Kidney epithelial cell (primary cell): ENCODE data around the gene BCL11B. TPM values are rescaled to one million over a fixed set of nuclear protein-coding genes. Genes with fewer than 3 reads are reported as not detected.

Source experiments
- DNase-seq: peaks from one replicate; pipeline ENCODE4 v3.0.0-alpha.2; 2010; ENCODE audit warnings: low read depth
- H3K27me3 ChIP-seq: 2 replicates; pipeline ENCODE4 v1.6.0; 2011; ENCODE audit warnings: low read length; ENCODE audit not compliant: control insufficient read depth, insufficient read depth
- H3K36me3 ChIP-seq: 2 replicates; pipeline ENCODE4 v1.5.1; 2011; ENCODE audit warnings: low read length; ENCODE audit not compliant: control insufficient read depth, insufficient read depth
- H3K4me3 ChIP-seq: 2 replicates; pipeline ENCODE4 v1.5.1; 2011; ENCODE audit warnings: low read depth, mild to moderate bottlenecking, control low read depth, low read length
- total RNA-seq: library from RNA; depleted of rRNA; stranded (reverse); fragments of >200 nt; gene quantifications from 2 replicates; pipeline ENCODE4 v1.2.3, GENCODE V29; 2015
- TF ChIP-seq, protein P1 (sequence below): IDR thresholded peaks from 2 replicates; pipeline ENCODE4 v1.5.1; 2011; ENCODE audit warnings: mild to moderate bottlenecking, moderate library complexity, low read length, control low read depth, inconsistent platforms; ENCODE audit not compliant: insufficient read depth, poor library complexity, severe bottlenecking

BCL11B gene
- total RNA-seq, 1 donor from 2014 or later: 2.3 TPM

DNA sequence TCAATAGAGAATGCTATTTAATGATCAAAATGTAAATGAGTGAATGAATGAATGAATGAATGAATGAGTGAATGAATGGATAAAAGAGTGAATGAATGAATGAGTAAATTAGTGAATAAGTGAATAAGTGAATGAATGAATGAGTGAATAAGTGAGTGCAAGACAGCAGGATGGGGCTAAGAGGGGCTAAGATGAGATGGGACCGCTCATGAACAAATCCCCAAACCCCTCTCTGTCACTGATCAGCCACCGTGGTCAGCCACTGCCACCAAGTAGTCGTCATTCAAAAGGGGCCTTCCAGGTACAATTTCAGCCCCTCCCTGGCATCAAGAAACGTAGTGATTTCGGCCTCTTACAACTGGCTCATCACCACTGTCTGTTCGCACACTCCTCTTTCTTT is 79.2 kb downstream of the BCL11B start:
- no peak overlapping the region for H3K4me3 ChIP-seq
- TF ChIP-seq, protein P1, sequence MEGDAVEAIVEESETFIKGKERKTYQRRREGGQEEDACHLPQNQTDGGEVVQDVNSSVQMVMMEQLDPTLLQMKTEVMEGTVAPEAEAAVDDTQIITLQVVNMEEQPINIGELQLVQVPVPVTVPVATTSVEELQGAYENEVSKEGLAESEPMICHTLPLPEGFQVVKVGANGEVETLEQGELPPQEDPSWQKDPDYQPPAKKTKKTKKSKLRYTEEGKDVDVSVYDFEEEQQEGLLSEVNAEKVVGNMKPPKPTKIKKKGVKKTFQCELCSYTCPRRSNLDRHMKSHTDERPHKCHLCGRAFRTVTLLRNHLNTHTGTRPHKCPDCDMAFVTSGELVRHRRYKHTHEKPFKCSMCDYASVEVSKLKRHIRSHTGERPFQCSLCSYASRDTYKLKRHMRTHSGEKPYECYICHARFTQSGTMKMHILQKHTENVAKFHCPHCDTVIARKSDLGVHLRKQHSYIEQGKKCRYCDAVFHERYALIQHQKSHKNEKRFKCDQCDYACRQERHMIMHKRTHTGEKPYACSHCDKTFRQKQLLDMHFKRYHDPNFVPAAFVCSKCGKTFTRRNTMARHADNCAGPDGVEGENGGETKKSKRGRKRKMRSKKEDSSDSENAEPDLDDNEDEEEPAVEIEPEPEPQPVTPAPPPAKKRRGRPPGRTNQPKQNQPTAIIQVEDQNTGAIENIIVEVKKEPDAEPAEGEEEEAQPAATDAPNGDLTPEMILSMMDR: no peak
- peaks cover 5% of the 10 kb centered on the region for H3K27me3 ChIP-seq
- no peak for DNase-seq
- no peaks in the 10 kb centered on the region for H3K36me3 ChIP-seq

DNA sequence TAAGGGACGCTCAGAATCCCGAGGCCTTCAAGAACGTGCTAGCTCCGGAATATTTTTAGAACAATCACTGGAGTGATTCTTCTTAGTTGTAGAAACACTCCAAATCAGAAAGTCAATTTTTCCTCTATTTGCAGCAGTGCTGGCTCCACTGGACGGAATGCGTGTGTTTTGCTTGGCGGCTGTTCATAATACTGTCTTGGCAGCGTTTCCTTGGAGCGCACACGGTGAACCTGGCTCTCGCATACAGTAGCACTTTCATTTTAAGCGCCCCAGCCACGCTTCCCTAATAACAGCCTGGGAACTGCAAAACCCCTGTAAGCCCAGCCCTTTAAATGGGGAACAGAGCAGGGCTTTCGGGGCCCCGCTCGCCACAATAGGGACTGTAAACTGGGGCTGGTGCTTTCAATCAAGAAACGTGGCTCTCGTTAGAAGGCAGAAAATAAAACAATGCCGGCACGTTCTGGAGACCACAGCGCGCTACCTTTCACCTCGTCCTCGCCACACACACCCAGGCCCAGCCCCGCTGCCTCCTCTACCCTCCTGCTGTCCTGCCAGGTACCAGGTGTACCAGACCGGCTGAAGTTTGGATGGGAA is 79.9 kb downstream of the BCL11B start:
- DNase-seq: peak; percentile 10
- H3K27me3 ChIP-seq: peaks cover 5% of the 10 kb centered on the region
- no peak overlapping the region for H3K4me3 ChIP-seq
- no peaks in the 10 kb centered on the region for H3K36me3 ChIP-seq
- TF ChIP-seq, protein P1: no peak

DNA sequence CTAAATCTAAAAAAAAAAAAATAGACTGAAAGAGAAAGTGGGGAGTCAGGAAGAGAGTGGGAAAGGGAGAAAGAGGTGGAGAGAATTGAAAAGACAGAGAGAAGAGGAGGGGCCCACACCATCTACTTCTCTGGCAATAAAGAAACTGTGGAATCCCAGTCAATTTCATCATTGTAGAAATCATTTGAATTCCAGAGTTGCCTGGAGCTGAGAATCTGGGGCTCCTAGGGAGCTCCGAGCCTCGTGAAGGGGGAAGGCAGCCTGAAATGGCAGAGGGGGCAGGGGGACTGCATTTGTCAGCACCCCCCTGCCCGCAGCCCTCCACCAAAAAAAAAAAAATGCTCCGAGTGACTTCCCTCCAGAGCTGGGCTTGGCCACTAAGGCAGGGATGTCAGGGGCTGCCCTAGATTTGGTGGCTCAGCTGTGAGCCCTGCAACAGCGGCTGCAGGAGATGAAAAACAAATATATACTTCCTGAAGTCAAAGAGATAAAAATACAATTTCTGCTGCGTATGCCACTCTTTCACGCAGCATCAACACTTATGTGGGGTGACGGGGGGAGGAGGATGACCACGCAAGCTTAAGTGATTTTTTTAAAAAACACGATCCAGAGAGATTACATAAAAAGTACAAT is 80.5 kb downstream of the BCL11B start:
- no peak for DNase-seq
- no peaks in the 10 kb centered on the region for H3K36me3 ChIP-seq
- TF ChIP-seq, protein P1: no peak
- peaks cover 4% of the 10 kb centered on the region for H3K27me3 ChIP-seq
- H3K4me3 ChIP-seq: no peak overlapping the region

DNA sequence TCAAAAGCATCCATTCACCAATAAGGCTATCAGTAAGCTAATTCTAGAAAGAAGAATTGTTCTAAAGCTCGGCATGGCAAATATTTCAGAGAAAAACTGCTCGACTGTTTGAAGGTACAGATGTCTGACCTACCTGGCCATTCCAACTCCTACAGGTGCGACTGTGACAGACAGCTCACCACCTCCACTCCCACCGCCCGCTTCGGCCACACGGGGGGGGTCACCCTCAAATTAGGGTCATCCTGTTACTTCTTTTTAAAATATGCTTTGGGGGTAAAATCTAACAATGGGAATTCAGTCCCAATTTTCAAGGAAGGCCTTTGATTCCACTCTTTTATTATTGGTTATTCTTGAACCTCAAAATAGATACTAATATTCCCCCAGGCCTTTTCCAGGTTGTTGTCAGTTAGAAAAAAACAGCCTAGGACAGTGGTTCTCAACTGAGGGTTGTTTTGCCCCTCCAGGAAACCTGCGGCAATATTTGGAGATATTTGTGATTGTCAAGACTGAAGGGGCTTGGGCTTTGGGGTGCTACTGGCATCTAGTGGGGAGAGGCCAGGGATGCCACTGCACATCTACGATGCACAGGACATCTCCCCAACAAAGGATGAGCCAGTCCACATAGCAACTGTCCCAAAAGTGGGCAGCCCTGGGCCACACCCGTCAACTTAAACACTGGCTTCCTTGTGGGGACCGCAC is 81.2 kb downstream of the BCL11B start:
- Histone ChIP-seq H3K4me3 (no peak overlapping the region), H3K27me3 (no peaks in the 10 kb centered on the region), H3K36me3 (no peaks in the 10 kb centered on the region)
- DNase-seq: no peak
- TF ChIP-seq, protein P1: no peak

DNA sequence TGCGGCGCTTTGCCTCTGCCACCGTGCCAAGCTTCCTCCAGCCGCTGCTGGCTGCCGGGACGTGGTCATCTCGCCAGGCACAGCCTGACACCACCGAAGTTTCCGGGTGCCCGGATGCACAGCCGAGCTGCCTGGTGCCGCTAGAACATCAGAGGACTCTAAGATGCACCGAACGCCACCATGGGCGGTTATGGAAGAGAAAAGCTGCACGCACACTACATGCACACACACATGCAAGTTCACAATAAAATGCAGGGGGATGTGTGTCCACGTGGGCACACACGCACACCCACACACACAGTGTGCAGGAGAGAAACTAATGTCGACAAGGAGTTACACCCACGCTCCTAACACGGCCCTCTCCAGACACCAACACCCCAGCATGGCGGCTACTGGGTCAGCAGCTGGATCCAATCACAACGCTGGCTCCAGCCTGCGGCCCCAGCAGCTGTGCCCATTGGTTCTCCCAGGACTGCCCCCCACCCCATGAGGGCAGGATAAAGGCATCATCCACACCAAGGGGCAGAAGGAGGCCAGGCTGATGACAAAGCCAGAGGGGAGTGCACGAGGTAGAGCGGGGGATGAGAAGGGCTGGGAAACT is 82.7 kb downstream of the BCL11B start:
- Histone ChIP-seq H3K36me3 (no peaks in the 10 kb centered on the region), H3K4me3 (no peak overlapping the region), H3K27me3 (no peaks in the 10 kb centered on the region)
- TF ChIP-seq, protein P1: no peak
- DNase-seq: no peak
